Measurements from ENCODE around the gene FOXA2.
"Not testable (repeated sequence)": the region's sequence is repeated elsewhere in the genome, so short reads cannot be mapped to it uniquely, and the experiment has no call there.

Gene FOXA2

GRCh38 chr20:22604815-22605214, 20.4 kb upstream of the FOXA2 start:
- TF ChIP-seq, protein P1, sequence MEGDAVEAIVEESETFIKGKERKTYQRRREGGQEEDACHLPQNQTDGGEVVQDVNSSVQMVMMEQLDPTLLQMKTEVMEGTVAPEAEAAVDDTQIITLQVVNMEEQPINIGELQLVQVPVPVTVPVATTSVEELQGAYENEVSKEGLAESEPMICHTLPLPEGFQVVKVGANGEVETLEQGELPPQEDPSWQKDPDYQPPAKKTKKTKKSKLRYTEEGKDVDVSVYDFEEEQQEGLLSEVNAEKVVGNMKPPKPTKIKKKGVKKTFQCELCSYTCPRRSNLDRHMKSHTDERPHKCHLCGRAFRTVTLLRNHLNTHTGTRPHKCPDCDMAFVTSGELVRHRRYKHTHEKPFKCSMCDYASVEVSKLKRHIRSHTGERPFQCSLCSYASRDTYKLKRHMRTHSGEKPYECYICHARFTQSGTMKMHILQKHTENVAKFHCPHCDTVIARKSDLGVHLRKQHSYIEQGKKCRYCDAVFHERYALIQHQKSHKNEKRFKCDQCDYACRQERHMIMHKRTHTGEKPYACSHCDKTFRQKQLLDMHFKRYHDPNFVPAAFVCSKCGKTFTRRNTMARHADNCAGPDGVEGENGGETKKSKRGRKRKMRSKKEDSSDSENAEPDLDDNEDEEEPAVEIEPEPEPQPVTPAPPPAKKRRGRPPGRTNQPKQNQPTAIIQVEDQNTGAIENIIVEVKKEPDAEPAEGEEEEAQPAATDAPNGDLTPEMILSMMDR (IDR thresholded peaks at IDR 0.05; ENCODE audit: control extremely low read depth, extremely low read depth, low read depth, missing control alignments), result no peak
- POLR2A ChIA-PET, result no interaction called here
- no peak for DNase-seq (ENCODE audit: extremely low spot score)
- CTCF ChIA-PET, result no interaction called here

DNA sequence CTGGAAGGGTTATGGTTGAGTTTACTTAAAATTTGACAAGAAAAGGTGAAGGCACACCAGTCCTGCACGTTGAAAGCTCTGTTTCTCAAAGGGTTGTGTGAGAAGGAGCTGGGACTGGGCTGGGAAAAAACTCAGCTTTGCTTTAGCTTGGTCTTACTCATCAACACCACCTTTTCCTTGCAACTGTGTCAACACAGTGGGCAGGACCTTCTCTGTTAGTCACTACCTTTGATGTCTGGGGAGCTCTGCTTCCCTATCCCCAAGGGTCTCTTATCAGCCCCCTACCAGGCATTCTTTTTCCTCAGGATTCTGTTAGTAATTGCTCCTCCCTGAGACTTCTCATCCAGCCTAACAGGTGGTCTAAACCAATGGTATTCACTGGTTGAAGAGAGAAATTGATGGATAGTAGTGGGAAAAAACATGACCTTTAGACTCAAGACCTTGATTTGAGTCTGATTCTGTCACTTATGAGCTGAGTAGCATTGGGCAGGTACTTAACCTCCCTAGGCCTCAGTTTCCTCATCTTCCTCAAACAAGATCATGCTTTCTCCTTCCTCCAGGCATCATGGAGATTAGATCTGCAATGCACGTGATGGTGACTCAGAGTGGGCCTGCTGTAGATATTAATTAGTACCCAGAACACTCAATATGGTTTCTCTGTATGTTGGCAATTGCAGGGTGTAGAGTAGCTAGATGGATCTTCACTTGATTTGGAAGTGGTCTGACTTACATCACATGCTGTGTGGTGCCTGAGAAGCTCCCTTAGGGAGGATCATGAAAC, 17.2 kb upstream of the FOXA2 start:
- ChIA-PET CTCF (interaction anchor here (1.1 kb wide), 1 partner anchor 15 kb away, joined by 3 read pairs; no protein-coding TSS in a partner anchor), POLR2A (no interaction called here)
- TF ChIP-seq, protein P1 (IDR thresholded peaks at IDR 0.05; ENCODE audit: control extremely low read depth, extremely low read depth, low read depth, missing control alignments), result no peak
- no peak for DNase-seq (ENCODE audit: extremely low spot score)

DNA sequence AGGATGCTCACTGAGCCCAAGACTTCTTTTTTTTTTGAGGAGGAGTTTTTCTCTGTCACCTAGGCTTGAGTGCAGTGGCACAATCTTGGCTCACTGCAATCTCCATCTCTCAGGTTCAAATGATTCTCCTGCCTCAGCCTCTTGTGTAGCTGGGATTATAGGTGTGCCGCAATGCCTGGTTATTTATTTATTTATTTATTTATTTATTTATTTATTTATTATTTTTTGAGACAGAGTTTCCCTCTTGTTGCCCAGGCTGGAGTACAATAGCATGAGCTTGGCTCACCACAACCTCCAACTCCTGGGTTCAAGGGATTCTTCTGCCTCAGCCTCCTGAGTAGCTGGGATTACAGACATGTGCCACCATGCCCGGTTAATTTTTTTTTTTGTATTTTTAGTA, 14.9 kb upstream of the FOXA2 start:
- POLR2A ChIA-PET; DNase-seq (ENCODE audit: extremely low spot score): not testable (repeated sequence)
- CTCF ChIA-PET, result interaction anchor here (1.0 kb wide), 1 partner anchor 264 kb away, joined by 3 read pairs; no protein-coding TSS in a partner anchor

- ChIA-PET CTCF (interaction anchor here (1.5 to 2.8 kb wide), 2 partner anchors 9 to 11 kb away, joined by 3 to 10 read pairs; no protein-coding TSS in a partner anchor), POLR2A (no interaction called here)
- DNase-seq (ENCODE audit: extremely low spot score), result no peak
- TF ChIP-seq, protein P1 (IDR thresholded peaks at IDR 0.05; ENCODE audit: control extremely low read depth, extremely low read depth, low read depth, missing control alignments), result no peak
Measured at GRCh38 chr20:22597303-22597702, 12.9 kb upstream of the FOXA2 start.

- TF ChIP-seq, protein P1 (IDR thresholded peaks at IDR 0.05; ENCODE audit: control extremely low read depth, extremely low read depth, low read depth, missing control alignments), result no peak
- DNase-seq (ENCODE audit: extremely low spot score), result no peak
- CTCF ChIA-PET, result interaction anchor here (1.3 to 1.4 kb wide), 2 partner anchors 28 to 251 kb away, joined by 5 to 7 read pairs; no protein-coding TSS in a partner anchor
- POLR2A ChIA-PET, result no interaction called here
Measured at GRCh38 chr20:22590662-22591061, 6.3 kb upstream of the FOXA2 start.

DNA sequence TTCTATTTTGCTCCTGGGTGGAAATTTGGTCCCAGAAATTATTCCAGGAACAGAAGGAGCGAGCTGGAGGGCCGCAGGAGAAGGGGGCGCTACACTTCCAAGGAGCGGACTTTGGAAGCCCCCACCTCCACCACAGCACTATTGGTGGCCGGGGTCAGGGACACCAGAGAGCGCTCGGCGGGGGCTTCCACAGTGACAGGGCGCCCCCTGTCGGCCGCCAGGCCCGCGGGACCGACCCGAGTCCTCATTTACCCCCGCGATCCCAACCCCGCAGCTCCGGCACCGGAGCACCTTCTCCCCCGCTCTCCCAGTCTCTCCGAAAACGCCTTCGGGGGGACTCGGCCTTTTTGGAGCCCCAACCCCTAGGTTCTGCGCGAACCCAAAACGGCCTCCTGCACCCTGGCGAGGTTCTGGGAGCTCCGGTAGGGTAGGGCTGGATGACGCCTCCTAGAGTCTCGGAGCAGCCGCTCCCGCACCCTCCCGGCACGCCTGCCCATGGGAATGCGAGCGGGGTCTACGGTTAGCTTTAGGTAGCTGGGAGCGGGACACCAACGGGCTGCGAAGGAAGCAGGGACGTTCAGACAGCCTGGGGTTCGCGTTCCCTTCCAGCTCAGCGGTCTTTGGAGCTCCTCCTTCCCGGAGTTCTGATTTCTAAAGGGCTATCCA, 2.4 kb upstream of the FOXA2 start:
- DNase-seq (ENCODE audit: extremely low spot score), result peak; percentile 63
- ChIA-PET CTCF (interaction anchor here (0.7 to 2.3 kb wide), 10 partner anchors 10 to 253 kb away, joined by 3 to 31 read pairs (median 5); no protein-coding TSS in a partner anchor), POLR2A (no interaction called here)
- TF ChIP-seq, protein P1 (IDR thresholded peaks at IDR 0.05; ENCODE audit: control extremely low read depth, extremely low read depth, low read depth, missing control alignments), result peak; percentile 35

Measured in GM10248 (cell line).